Cardiac muscle cell (in vitro differentiated cells and primary cell): ENCODE results near the gene NCAPD3. TPM values are rescaled to one million over a fixed set of nuclear protein-coding genes. Genes with fewer than 3 reads are reported as not detected.

Experiments
- polyA plus RNA-seq: library from polyadenylated mRNA; unstranded; fragments of >200 nt; fragmentation: Nextera tagmentation; extraction: Ambion mirVana; gene quantifications from 2 replicates; pipeline ENCODE4 v1.2.1, GENCODE V29; 2016
- total RNA-seq: library from RNA; depleted of rRNA; stranded (reverse); fragments of >200 nt; gene quantifications from 2 replicates; pipeline ENCODE4 v1.2.3, GENCODE V29; 2016

Gene NCAPD3
- total and polyA plus RNA-seq, 2 experiments from 2014 or later: 17.1 to 20.8 TPM

Other genes starting within 250 kb of the NCAPD3 start
- gene JAM3, start 154.9 kb downstream of the NCAPD3 start, total RNA-seq: 36.6 and 38.2 TPM in 2 replicates
- 49.0 and 51.3 TPM in 2 replicates for gene JAM3, start 154.9 kb downstream of the NCAPD3 start, polyA plus RNA-seq
- gene VPS26B, start 704 bp upstream of the NCAPD3 start, total RNA-seq: 49.4 and 56.5 TPM in 2 replicates
- 43.9 and 46.9 TPM in 2 replicates for gene VPS26B, start 704 bp upstream of the NCAPD3 start, polyA plus RNA-seq
- 87.4 and 90.2 TPM in 2 replicates for gene THYN1, start 29.4 kb upstream of the NCAPD3 start, total RNA-seq
- gene THYN1, start 29.4 kb upstream of the NCAPD3 start, polyA plus RNA-seq: 123 and 145 TPM in 2 replicates
- gene ACAD8, start 29.6 kb upstream of the NCAPD3 start, total RNA-seq: 45.7 and 55.7 TPM in 2 replicates
- 52.4 and 70.4 TPM in 2 replicates for gene ACAD8, start 29.6 kb upstream of the NCAPD3 start, polyA plus RNA-seq
- not detected in 2 replicates for gene GLB1L3, start 52.4 kb upstream of the NCAPD3 start, total RNA-seq
- not detected in 2 replicates for gene GLB1L3, start 52.4 kb upstream of the NCAPD3 start, polyA plus RNA-seq
- gene GLB1L2, start 108.0 kb upstream of the NCAPD3 start, total RNA-seq: 2.0 and 3.8 TPM in 2 replicates
- 1.00 and 2.6 TPM in 2 replicates for gene GLB1L2, start 108.0 kb upstream of the NCAPD3 start, polyA plus RNA-seq
- 0.85 and 1.5 TPM in 2 replicates for gene B3GAT1, start 188.3 kb upstream of the NCAPD3 start, total RNA-seq
- not detected in 2 replicates for gene B3GAT1, start 188.3 kb upstream of the NCAPD3 start, polyA plus RNA-seq